Stimulated activated CD8-positive, alpha-beta memory T cell treated with anti-CD3 and anti-CD28 coated beads, Interleukin-12 subunit alpha, Interleukin-12 subunit beta, amount 100 ng/mL, for 24 hours (primary cell): ENCODE data around the gene TNNT2.

ENCODE experiments used
- DNase-seq: peaks from one replicate; pipeline ENCODE4 v3.0.0-alpha.2; 2020; ENCODE audit errors: extremely low read depth

Gene TNNT2

DNA sequence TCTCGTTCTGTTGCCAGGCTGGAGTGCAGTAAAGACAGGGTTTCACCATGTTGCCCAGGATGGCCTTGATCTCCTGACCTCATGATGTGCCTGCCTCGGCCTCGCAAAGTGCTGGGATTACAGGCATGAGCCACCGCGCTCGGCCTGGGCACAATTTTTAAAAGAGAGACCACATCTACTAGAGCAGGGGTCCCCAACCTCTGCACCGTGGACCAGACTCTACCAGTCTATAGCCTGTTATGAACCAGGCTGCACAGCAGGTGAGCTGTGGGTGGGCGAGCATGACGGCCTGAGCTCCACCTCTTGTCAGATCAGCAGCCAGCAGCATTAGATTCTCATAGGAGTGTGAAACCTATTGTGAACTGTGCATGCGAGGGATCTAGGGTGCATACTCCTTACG, 20.8 kb downstream of the TNNT2 start:
- DNase-seq: no peak

DNA sequence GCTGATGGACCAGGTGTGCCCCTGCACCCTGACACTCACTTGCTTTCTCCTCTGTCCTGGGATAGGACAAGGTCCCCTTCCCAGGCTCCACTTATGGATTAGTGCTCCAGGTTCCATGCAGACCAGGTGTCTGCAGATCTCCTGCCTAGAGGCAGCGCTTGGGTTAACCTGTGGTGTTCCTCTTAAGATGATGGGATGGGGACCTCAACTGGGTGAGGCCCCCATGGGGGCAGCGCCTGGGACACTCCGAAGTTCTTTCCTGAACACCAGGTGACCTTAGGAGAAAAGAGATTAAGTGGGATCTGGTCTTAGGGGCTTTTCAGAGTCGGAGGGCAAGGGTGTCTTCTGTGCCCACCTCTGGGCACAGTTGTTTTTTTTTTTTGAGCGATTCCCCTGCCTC, 21.2 kb downstream of the TNNT2 start:
- DNase-seq: no peak

DNA sequence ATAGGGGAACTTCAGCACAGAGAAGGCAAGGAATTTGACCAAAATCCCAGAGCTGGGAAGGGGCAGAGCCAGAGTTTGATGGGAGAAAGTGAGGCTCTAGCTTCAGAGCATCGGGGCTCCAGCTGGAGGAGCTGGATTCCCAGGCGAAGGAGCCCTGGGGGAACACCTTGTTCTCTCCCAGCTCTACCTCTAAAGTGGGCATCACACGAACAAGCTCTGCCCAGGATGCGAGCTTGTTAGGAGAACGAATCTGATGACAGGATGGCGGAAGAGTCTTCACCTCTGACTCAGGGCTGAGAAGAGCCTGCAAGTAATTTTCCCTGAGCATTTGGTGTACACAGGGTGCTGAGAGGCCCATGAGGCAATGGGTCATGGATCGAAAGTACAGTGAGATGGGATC, 22.0 kb downstream of the TNNT2 start:
- DNase-seq: no peak

DNA sequence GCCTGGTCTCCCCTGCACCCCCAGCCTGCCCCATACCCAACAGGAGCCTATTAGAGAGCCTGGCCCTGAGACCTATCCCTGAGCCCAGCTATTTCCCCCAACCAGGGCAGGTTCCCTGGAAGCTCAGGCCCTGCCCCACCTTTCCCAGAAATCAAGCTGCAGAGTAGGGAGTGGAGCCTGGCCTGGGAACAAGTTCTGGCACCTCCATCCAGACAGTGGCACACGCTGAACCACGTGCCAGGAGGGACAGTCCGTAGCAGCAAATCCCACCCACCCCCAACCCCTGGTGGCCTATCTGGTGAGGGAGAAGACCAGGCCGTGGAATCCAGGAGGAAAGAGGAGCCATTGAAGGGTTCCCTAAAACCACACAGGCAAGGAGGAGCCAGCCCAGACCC, 22.6 kb downstream of the TNNT2 start:
- DNase-seq: no peak

GRCh38 chr1:201354151-201354900, 23.2 kb downstream of the TNNT2 start:
- DNase-seq: no peak

GRCh38 chr1:201353186-201353940, 24.1 kb downstream of the TNNT2 start:
- no peak for DNase-seq

DNA sequence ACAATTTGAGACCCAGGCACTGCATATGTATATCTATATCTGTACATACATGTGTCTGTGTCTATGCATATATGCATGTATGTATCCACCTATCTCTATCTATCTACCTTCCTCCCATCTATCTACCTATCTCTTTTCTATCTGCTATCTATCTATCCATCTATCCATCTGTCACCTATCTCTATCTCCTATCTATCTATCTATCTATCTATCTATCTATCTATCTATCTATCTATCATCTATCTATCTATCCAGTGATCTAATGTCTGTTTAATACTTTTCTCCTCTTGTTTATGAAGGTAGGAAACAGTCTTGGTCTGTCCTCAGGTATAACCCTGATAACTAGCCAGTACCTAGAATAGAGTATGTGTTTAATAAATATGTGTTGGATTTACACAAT, 25.9 kb downstream of the TNNT2 start:
- no peak for DNase-seq

GRCh38 chr1:201350884-201351283, 26.6 kb downstream of the TNNT2 start:
- DNase-seq: no peak

DNA sequence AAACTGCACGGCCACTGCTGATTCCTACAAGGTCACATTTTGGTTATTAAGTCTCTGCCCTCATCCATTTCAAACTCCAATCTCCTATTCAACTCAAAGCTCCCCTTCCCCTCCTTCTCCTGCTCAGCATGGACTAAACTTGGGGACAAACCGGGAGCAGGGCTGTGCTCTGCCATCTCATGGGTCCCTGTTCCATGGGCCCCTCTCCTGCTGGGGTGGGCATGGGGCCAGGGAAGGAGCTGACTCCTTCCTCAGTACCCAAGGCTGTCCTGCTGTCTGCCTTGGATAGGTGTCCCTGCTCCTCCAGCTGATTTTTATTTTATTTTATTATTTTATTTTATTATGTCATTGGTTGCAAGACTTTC, 27.1 kb downstream of the TNNT2 start:
- no peak for DNase-seq

DNA sequence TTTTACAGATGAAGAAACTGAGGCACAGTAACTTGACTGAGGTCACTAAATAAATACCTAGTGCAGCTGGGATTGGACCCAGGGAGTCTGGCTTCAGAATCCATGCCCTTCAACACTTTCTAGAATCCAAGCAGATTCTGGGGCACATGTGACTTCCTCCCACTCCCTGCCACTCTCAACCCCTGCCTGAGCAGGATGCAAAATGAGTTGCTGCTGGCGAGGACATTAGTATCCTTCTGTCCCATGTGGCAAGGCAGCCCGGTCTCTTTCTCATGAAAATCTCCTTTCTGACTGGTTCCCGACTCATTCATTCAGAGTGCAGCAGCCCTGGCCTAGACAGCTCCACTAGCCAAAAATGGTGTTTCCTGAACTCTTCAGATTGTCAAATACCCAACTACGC, 28.4 kb downstream of the TNNT2 start:
- no peak for DNase-seq

GRCh38 chr1:201348211-201348566, 29.3 kb downstream of the TNNT2 start:
- DNase-seq: no peak

GRCh38 chr1:201347498-201348210, 29.8 kb downstream of the TNNT2 start:
- DNase-seq: no peak

GRCh38 chr1:201346987-201347386, 30.5 kb downstream of the TNNT2 start:
- DNase-seq: no peak

- DNase-seq: no peak
Measured at GRCh38 chr1:201346337-201346939, 31.0 kb downstream of the TNNT2 start.

DNA sequence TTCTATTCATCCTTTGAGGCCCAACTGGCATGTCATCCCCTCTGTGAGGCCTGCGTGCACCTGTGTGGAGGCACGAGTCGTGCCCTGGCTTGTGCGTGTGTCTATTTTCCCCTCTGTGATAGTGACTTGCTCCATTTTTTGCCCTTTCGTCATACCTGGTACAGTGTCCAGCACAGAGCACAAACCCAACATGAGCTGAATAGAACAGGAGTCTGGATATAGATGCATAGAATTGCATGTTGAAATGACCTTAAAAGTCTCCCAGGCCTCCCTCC, 32.5 kb downstream of the TNNT2 start:
- DNase-seq: no peak

GRCh38 chr1:201344206-201345080, 33.0 kb downstream of the TNNT2 start:
- DNase-seq: no peak

GRCh38 chr1:201341377-201341776, 36.1 kb downstream of the TNNT2 start:
- no peak for DNase-seq

DNA sequence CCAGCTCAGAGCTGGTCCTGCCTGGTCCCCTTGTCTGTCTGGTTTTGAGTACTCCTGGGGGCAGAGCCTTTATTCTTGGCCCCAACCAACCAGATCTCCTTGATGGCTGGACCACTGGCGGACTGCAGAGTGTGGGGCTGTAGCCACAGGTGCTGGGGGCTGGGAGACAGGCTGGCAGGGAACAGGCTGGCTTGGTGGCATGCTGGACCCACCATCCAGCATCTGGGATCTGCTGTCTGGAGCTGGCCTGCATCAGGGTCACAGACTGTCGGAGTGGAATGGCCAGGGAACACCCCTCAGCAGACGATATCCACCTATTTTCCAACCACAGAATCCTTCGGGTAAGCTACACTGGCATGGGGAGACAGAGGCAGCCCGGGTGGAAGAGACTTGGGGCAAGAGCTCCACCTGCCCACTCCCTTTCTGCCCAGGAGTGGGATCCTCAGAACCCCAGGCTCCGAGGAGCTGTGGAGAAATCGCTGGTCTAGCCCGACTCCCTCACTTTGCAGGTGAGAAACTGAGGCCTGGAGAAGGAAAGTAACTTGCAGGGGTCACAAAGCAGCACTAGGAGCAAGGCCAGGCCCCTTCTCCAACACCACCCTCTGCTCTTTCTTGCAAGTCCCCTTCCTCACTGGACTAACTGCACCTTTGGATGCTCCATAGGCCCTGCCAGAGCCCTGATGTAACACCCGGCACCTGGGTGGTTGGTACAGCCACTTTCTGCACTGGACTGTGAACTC, 40.6 kb downstream of the TNNT2 start:
- no peak for DNase-seq

GRCh38 chr1:201335901-201336300, 41.6 kb downstream of the TNNT2 start:
- no peak for DNase-seq

- no peak for DNase-seq
Measured at GRCh38 chr1:201335174-201335870, 42.2 kb downstream of the TNNT2 start.
